Measurements from ENCODE around the gene SNX10. TPM values are rescaled to one million over a fixed set of nuclear protein-coding genes. Genes with fewer than 3 reads are reported as not detected.
"Not testable (repeated sequence)": the region's sequence is repeated elsewhere in the genome, so short reads cannot be mapped to it uniquely, and the experiment has no call there.

SNX10 gene
- polyA plus RNA-seq, 1 donor (not counting 4 experiments of a cell fraction or from before 2014, with no cell fraction given), result 7.0 TPM

- Histone ChIP-seq H3K4me1 (ENCODE audit: control insufficient read depth, extremely low read depth, insufficient read depth, low read length) (no peaks in the 10 kb centered on the region), H2AFZ (ENCODE audit: control insufficient read depth, low read length) (no peak overlapping the region), H4K20me1 (ENCODE audit: control insufficient read depth, extremely low read depth, insufficient read depth, low read length) (no peaks in the 10 kb centered on the region), H3K4me3 (ENCODE audit: control insufficient read depth in 2 of 3, extremely low read depth in 1 of 3, insufficient read depth in 2 of 3, low read depth in 1 of 3, low read length in 3 of 3) (no peak overlapping the region), H3K4me2 (ENCODE audit: control insufficient read depth, extremely low read depth, insufficient read depth, low read depth, low read length) (no peak overlapping the region), H3K36me3 (ENCODE audit: control insufficient read depth in 2 of 2, extremely low read depth in 1 of 2, insufficient read depth in 2 of 2, low read length in 2 of 2) (no peaks in the 10 kb centered on the region), H3K27me3 (ENCODE audit: control insufficient read depth, extremely low read depth, insufficient read depth, low read length) (no peaks in the 10 kb centered on the region), H3K27ac (ENCODE audit: control insufficient read depth, insufficient read depth, low read length) (no peak overlapping the region), H3K9me1 (ENCODE audit: control insufficient read depth, extremely low read depth, insufficient read depth, low read length) (no peaks in the 10 kb centered on the region), H3K79me2 (ENCODE audit: control insufficient read depth, insufficient read depth, low read length) (no peaks in the 10 kb centered on the region), H3K9ac (ENCODE audit: control insufficient read depth, extremely low read depth, insufficient read depth, low read length) (no peak overlapping the region), H3K9me3 (ENCODE audit: control insufficient read depth, low read depth, low read length) (no peaks in the 10 kb centered on the region)
- no peak for TF ChIP-seq EZH2 (IDR thresholded peaks at IDR 0.05; ENCODE audit: low read length)
- TF ChIP-seq CTCF (optimal IDR thresholded peaks at IDR 0.05 in 1 of 3, IDR thresholded peaks at IDR 0.05 in 1 of 3, conservative IDR thresholded peaks at IDR 0.05 in 1 of 3; ENCODE audit: extremely low read depth in 1 of 3, insufficient read depth in 2 of 3, low read length in 3 of 3), result no peak
- FAIRE-seq (no peak), DNase-seq (ENCODE audit: low read depth, low spot score) (no peak)
- dilution Hi-C loops (cut with MboI; ENCODE audit: extremely low pct_ligation_motif_present, low sequenced_read_pairs), result no loop called here
These were observed 41.4 kb upstream of the SNX10 start for GRCh38 chr7:26250239-26250638.

- dilution Hi-C loops (cut with MboI; ENCODE audit: extremely low pct_ligation_motif_present, low sequenced_read_pairs); H3K9me1 ChIP-seq (ENCODE audit: control insufficient read depth, extremely low read depth, insufficient read depth, low read length); H3K4me1 ChIP-seq (ENCODE audit: control insufficient read depth, extremely low read depth, insufficient read depth, low read length): not testable (repeated sequence)
These were observed 29.8 kb upstream of the SNX10 start for GRCh38 chr7:26261866-26262265.

DNA sequence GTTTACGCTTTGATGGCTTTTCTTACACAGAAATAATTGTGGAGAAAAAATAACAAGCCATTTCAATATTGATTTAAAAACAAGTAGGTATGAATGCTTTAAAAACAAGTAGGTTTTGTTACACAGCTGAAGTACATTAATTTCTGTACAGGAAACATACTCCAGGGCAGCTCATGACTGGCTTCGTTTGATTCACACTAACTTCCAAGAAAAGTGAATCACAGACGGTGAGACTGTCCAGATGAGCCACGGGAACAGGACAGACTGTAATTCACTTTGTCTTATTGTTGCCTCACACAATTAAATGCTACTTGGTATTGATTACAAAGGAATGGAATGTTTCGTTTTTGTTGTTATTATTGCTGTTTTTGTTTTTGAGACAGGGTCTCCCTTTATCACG, 26.6 kb upstream of the SNX10 start:
- Histone ChIP-seq H3K27me3 (ENCODE audit: control insufficient read depth, extremely low read depth, insufficient read depth, low read length) (no peaks in the 10 kb centered on the region), H3K27ac (ENCODE audit: control insufficient read depth, insufficient read depth, low read length) (no peak overlapping the region), H2AFZ (ENCODE audit: control insufficient read depth, low read length) (no peak overlapping the region), H3K4me1 (ENCODE audit: control insufficient read depth, extremely low read depth, insufficient read depth, low read length) (no peaks in the 10 kb centered on the region), H3K4me2 (ENCODE audit: control insufficient read depth, extremely low read depth, insufficient read depth, low read depth, low read length) (no peak overlapping the region), H3K79me2 (ENCODE audit: control insufficient read depth, insufficient read depth, low read length) (no peaks in the 10 kb centered on the region), H3K9ac (ENCODE audit: control insufficient read depth, extremely low read depth, insufficient read depth, low read length) (no peak overlapping the region), H3K36me3 (ENCODE audit: control insufficient read depth in 2 of 2, extremely low read depth in 1 of 2, insufficient read depth in 2 of 2, low read length in 2 of 2) (no peaks in the 10 kb centered on the region), H3K9me3 (ENCODE audit: control insufficient read depth, low read depth, low read length) (no peaks in the 10 kb centered on the region), H3K4me3 (ENCODE audit: control insufficient read depth in 2 of 3, extremely low read depth in 1 of 3, insufficient read depth in 2 of 3, low read depth in 1 of 3, low read length in 3 of 3) (no peak overlapping the region), H4K20me1 (ENCODE audit: control insufficient read depth, extremely low read depth, insufficient read depth, low read length) (no peaks in the 10 kb centered on the region), H3K9me1 (ENCODE audit: control insufficient read depth, extremely low read depth, insufficient read depth, low read length) (no peaks in the 10 kb centered on the region)
- FAIRE-seq (no peak), DNase-seq (ENCODE audit: low read depth, low spot score) (no peak)
- dilution Hi-C loops (cut with MboI; ENCODE audit: extremely low pct_ligation_motif_present, low sequenced_read_pairs), result no loop called here
- TF ChIP-seq CTCF (optimal IDR thresholded peaks at IDR 0.05 in 1 of 3, IDR thresholded peaks at IDR 0.05 in 1 of 3, conservative IDR thresholded peaks at IDR 0.05 in 1 of 3; ENCODE audit: extremely low read depth in 1 of 3, insufficient read depth in 2 of 3, low read length in 3 of 3) (no peak), EZH2 (IDR thresholded peaks at IDR 0.05; ENCODE audit: low read length) (no peak)

More at GRCh38 chr7:26261866-26262265, 29.8 kb upstream of the SNX10 start:
- not testable (repeated sequence) for H3K9ac ChIP-seq (ENCODE audit: control insufficient read depth, extremely low read depth, insufficient read depth, low read length); H3K4me2 ChIP-seq (ENCODE audit: control insufficient read depth, extremely low read depth, insufficient read depth, low read depth, low read length); H3K27ac ChIP-seq (ENCODE audit: control insufficient read depth, insufficient read depth, low read length); H3K36me3 ChIP-seq (ENCODE audit: control insufficient read depth in 2 of 2, extremely low read depth in 1 of 2, insufficient read depth in 2 of 2, low read length in 2 of 2); H3K27me3 ChIP-seq (ENCODE audit: control insufficient read depth, extremely low read depth, insufficient read depth, low read length); H4K20me1 ChIP-seq (ENCODE audit: control insufficient read depth, extremely low read depth, insufficient read depth, low read length); H2AFZ ChIP-seq (ENCODE audit: control insufficient read depth, low read length); FAIRE-seq; H3K4me3 ChIP-seq (ENCODE audit: control insufficient read depth in 2 of 3, extremely low read depth in 1 of 3, insufficient read depth in 2 of 3, low read depth in 1 of 3, low read length in 3 of 3); H3K9me3 ChIP-seq (ENCODE audit: control insufficient read depth, low read depth, low read length); DNase-seq (ENCODE audit: low read depth, low spot score); H3K79me2 ChIP-seq (ENCODE audit: control insufficient read depth, insufficient read depth, low read length)

Measured in keratinocyte (primary cell).